ENCODE results near the gene FGF4. TPM values are rescaled to one million over a fixed set of nuclear protein-coding genes. Genes with fewer than 3 reads are reported as not detected.

Gene FGF4
- total RNA-seq, 1 experiment from 2014 or later: not detected

- Histone ChIP-seq H3K36me3 (ENCODE audit: control insufficient read depth in 1 of 2, insufficient read depth in 2 of 2, low read length in 2 of 2) (no peaks in the 10 kb centered on the region), H3K9me2 (ENCODE audit: insufficient read depth) (no peaks in the 10 kb centered on the region), H4K20me1 (ENCODE audit: insufficient read depth) (no peaks in the 10 kb centered on the region), H3K27me3 (ENCODE audit: insufficient read depth, low read length) (no peaks in the 10 kb centered on the region), H3K4me2 (ENCODE audit: low read length) (no peak overlapping the region), H3K9me3 (ENCODE audit: control insufficient read depth in 1 of 2, insufficient read depth in 1 of 2, low read depth in 1 of 2, low read length in 2 of 2) (no peaks in the 10 kb centered on the region), H3K4me3 (replicated peaks in 1 of 2; ENCODE audit: low read depth in 1 of 2, low read length in 2 of 2) (no peak overlapping the region), H3K79me2 (ENCODE audit: insufficient read depth, low read length) (no peaks in the 10 kb centered on the region), H2AFZ (ENCODE audit: low read depth, low read length, poor library complexity, severe bottlenecking) (no peak overlapping the region), H3K27ac (ENCODE audit: low read depth, low read length) (no peak overlapping the region), H3K4me1 (ENCODE audit: control insufficient read depth in 1 of 2, insufficient read depth in 2 of 2, low read length in 2 of 2) (peaks cover 2 to 27% of the 10 kb centered on the region in 2 experiments; a peak in 3 of 4 replicates), H3K9ac (ENCODE audit: low read length) (no peak overlapping the region)
- ChIA-PET RAD21 (ENCODE audit: low non-redundant PET in 1 of 2, low total read pairs in 2 of 2, uncharacterized antibody in 2 of 2, unreplicated experiment in 2 of 2) (no interaction called here), POLR2A (no interaction called here), CTCF (no interaction called here)
- no peak for TF ChIP-seq ZNF274 (IDR thresholded peaks at IDR 0.05; ENCODE audit: low read depth, low read length)
- TF ChIP-seq ATF3 (IDR thresholded peaks at IDR 0.05): no peak
- no peak for TF ChIP-seq EZH2phosphoT487 (IDR thresholded peaks at IDR 0.05; ENCODE audit: borderline replicate concordance)
- TF ChIP-seq FOSL1 (IDR thresholded peaks at IDR 0.05; ENCODE audit: low read depth): no peak
- no peak for TF ChIP-seq TCF7L2 (IDR thresholded peaks at IDR 0.05; ENCODE audit: borderline replicate concordance, extremely low read depth, insufficient read depth, insufficient read length)
- TF ChIP-seq RAD21 (IDR thresholded peaks at IDR 0.05; ENCODE audit: low read depth): no peak
- TF ChIP-seq ZFX (IDR thresholded peaks at IDR 0.05): no peak
- TF ChIP-seq ELF1 (IDR thresholded peaks at IDR 0.05; ENCODE audit: borderline replicate concordance, low read depth): no peak
- TF ChIP-seq SIN3A (IDR thresholded peaks at IDR 0.05; ENCODE audit: low read depth): no peak
- no peak for TF ChIP-seq YY1 (IDR thresholded peaks at IDR 0.05; ENCODE audit: extremely low read depth, insufficient replicate concordance, low read depth, low read length)
- BruUV-seq (replicated peaks): no TSS peak
- intact Hi-C loops (cut with micrococcal nuclease): loop anchor here (5.0 kb wide), 1 partner anchor 86 kb away; no protein-coding TSS in a partner anchor
- ATAC-seq (no peak), DNase-seq (ENCODE audit: low read depth, low spot score) (no peak)
These were observed 28.6 kb upstream of the FGF4 start for GRCh38 chr11:69803604-69804218.

GRCh38 chr11:69803022-69803421 lies 27.9 kb upstream of the FGF4 start:
- no peak overlapping the region for H3K27ac ChIP-seq (ENCODE audit: low read depth, low read length)
- ChIA-PET CTCF (no interaction called here), RAD21 (ENCODE audit: low non-redundant PET in 1 of 2, low total read pairs in 2 of 2, uncharacterized antibody in 2 of 2, unreplicated experiment in 2 of 2) (no interaction called here), POLR2A (no interaction called here)
- H3K9me3 ChIP-seq (ENCODE audit: control insufficient read depth in 1 of 2, insufficient read depth in 1 of 2, low read depth in 1 of 2, low read length in 2 of 2): no peaks in the 10 kb centered on the region
- H3K9me2 ChIP-seq (ENCODE audit: insufficient read depth): no peaks in the 10 kb centered on the region
- H3K79me2 ChIP-seq (ENCODE audit: insufficient read depth, low read length): no peaks in the 10 kb centered on the region
- DNase-seq (ENCODE audit: low read depth, low spot score) (no peak), ATAC-seq (no peak)
- no peaks in the 10 kb centered on the region for H3K27me3 ChIP-seq (ENCODE audit: insufficient read depth, low read length)
- no peak overlapping the region for H3K9ac ChIP-seq (ENCODE audit: low read length)
- TF ChIP-seq ZFX (IDR thresholded peaks at IDR 0.05): no peak
- TF ChIP-seq RAD21 (IDR thresholded peaks at IDR 0.05; ENCODE audit: low read depth): no peak
- no peak for TF ChIP-seq YY1 (IDR thresholded peaks at IDR 0.05; ENCODE audit: extremely low read depth, insufficient replicate concordance, low read depth, low read length)
- TF ChIP-seq FOSL1 (IDR thresholded peaks at IDR 0.05; ENCODE audit: low read depth): no peak
- H3K4me2 ChIP-seq (ENCODE audit: low read length): no peak overlapping the region
- no peaks in the 10 kb centered on the region for H4K20me1 ChIP-seq (ENCODE audit: insufficient read depth)
- no TSS peak for BruUV-seq (replicated peaks)
- H3K36me3 ChIP-seq (ENCODE audit: control insufficient read depth in 1 of 2, insufficient read depth in 2 of 2, low read length in 2 of 2): no peaks in the 10 kb centered on the region
- intact Hi-C loops (cut with micrococcal nuclease): loop anchor here (5.0 kb wide), 1 partner anchor 86 kb away; no protein-coding TSS in a partner anchor
- H3K4me1 ChIP-seq (ENCODE audit: control insufficient read depth in 1 of 2, insufficient read depth in 2 of 2, low read length in 2 of 2): peaks cover 2 to 27% of the 10 kb centered on the region in 2 experiments; a peak in 3 of 4 replicates
- no peak overlapping the region for H2AFZ ChIP-seq (ENCODE audit: low read depth, low read length, poor library complexity, severe bottlenecking)
- no peak overlapping the region for H3K4me3 ChIP-seq (replicated peaks in 1 of 2; ENCODE audit: low read depth in 1 of 2, low read length in 2 of 2)

Measured in HCT116 (cell line).